ENCODE data around the gene AKT2.

DNA sequence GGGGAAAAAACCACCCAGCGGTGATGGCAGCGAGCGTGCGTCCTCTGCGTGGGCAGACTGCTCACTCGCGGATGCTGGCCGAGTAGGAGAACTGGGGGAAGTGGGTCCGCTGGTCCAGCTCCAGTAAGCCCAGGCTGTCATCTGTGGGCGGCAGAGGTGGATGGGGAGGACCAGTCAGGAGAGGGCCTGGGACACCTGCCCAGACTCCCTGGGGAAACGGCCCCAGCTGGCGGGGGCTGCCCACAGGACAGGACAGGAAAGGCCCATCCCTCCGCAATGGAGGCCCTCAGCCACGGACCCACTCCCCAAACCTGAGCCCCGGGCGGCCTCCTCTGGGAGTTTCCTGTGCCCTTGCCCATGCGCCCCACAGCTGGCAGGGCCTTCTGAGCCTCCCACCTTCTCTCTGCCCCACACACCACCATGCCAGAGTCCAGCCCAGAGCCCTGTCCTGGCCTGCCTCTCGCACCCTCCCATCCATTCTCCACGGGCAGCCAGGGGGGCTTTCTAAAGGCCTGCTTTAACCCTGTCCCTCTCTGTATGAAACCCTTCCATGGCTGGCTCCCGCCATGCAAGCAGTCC, 51.2 kb downstream of the AKT2 start:
- TF ChIP-seq, protein P1, sequence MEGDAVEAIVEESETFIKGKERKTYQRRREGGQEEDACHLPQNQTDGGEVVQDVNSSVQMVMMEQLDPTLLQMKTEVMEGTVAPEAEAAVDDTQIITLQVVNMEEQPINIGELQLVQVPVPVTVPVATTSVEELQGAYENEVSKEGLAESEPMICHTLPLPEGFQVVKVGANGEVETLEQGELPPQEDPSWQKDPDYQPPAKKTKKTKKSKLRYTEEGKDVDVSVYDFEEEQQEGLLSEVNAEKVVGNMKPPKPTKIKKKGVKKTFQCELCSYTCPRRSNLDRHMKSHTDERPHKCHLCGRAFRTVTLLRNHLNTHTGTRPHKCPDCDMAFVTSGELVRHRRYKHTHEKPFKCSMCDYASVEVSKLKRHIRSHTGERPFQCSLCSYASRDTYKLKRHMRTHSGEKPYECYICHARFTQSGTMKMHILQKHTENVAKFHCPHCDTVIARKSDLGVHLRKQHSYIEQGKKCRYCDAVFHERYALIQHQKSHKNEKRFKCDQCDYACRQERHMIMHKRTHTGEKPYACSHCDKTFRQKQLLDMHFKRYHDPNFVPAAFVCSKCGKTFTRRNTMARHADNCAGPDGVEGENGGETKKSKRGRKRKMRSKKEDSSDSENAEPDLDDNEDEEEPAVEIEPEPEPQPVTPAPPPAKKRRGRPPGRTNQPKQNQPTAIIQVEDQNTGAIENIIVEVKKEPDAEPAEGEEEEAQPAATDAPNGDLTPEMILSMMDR (IDR thresholded peaks at IDR 0.05): no peak
- no peak for TF ChIP-seq POLR2A (IDR thresholded peaks at IDR 0.05)

Data from ovary (tissue), 3 donors.